Endothelial cell (in vitro differentiated cells): ENCODE results near the gene RACK1. TPM values are rescaled to one million over a fixed set of nuclear protein-coding genes. Genes with fewer than 3 reads are reported as not detected.
"Not testable (repeated sequence)": the region's sequence is repeated elsewhere in the genome, so short reads cannot be mapped to it uniquely, and the experiment has no call there.

Experiments
- DNase-seq: peaks from one replicate; pipeline ENCODE4 v3.0.0; 2021; ENCODE audit warnings: low spot score
- H3K27ac Mint-ChIP-seq: one replicate; pipeline ENCODE4 v1.8.0; 2021; ENCODE audit warnings: mixed read lengths, inconsistent platforms; ENCODE audit not compliant: unreplicated experiment
- H3K27me3 Mint-ChIP-seq: one replicate; pipeline ENCODE4 v1.8.0; 2021; ENCODE audit warnings: mild to moderate bottlenecking, moderate library complexity, mixed read lengths, inconsistent platforms; ENCODE audit not compliant: unreplicated experiment
- H3K36me3 Mint-ChIP-seq: one replicate; pipeline ENCODE4 v1.8.0; 2021; ENCODE audit warnings: mild to moderate bottlenecking, low read depth, mixed read lengths, inconsistent platforms; ENCODE audit not compliant: unreplicated experiment
- H3K4me1 Mint-ChIP-seq: one replicate; pipeline ENCODE4 v1.8.0; 2021; ENCODE audit warnings: mild to moderate bottlenecking, mixed read lengths, inconsistent platforms; ENCODE audit not compliant: unreplicated experiment
- H3K4me3 Mint-ChIP-seq: one replicate; pipeline ENCODE4 v1.8.0; 2021; ENCODE audit warnings: mild to moderate bottlenecking, mixed read lengths, inconsistent platforms; ENCODE audit not compliant: unreplicated experiment
- H3K9me3 Mint-ChIP-seq: one replicate; pipeline ENCODE4 v1.8.0; 2021; ENCODE audit warnings: mixed read lengths, inconsistent platforms; ENCODE audit not compliant: unreplicated experiment
- total RNA-seq: library from RNA; stranded (reverse); fragmentation: NEBNext Ultra II Directional; extraction: Animal tissue kit (Norgen Biotek cat#: 25700); gene quantifications from one replicate; pipeline ENCODE4 v1.2.1, GENCODE V29; 2021; ENCODE audit not compliant: unreplicated experiment
- TF ChIP-seq, protein P1 (sequence below): fragments of 200-600 bp; sonication (generic); IDR thresholded peaks from one replicate; pipeline ENCODE4 v1.5.0; 2021; ENCODE audit warnings: antibody characterized with exemption; ENCODE audit not compliant: unreplicated experiment

Gene RACK1
- total RNA-seq, 1 donor from 2014 or later = 2,232 TPM

- Mint-ChIP-seq H3K4me3 (no peak overlapping the region), H3K27ac (no peak overlapping the region), H3K27me3 (peaks cover 9% of the 10 kb centered on the region), H3K9me3 (no peaks in the 10 kb centered on the region), H3K4me1 (peaks cover 7% of the 10 kb centered on the region), H3K36me3 (peaks cover under 1% of the 10 kb centered on the region)
- DNase-seq = no peak
- TF ChIP-seq, protein P1, sequence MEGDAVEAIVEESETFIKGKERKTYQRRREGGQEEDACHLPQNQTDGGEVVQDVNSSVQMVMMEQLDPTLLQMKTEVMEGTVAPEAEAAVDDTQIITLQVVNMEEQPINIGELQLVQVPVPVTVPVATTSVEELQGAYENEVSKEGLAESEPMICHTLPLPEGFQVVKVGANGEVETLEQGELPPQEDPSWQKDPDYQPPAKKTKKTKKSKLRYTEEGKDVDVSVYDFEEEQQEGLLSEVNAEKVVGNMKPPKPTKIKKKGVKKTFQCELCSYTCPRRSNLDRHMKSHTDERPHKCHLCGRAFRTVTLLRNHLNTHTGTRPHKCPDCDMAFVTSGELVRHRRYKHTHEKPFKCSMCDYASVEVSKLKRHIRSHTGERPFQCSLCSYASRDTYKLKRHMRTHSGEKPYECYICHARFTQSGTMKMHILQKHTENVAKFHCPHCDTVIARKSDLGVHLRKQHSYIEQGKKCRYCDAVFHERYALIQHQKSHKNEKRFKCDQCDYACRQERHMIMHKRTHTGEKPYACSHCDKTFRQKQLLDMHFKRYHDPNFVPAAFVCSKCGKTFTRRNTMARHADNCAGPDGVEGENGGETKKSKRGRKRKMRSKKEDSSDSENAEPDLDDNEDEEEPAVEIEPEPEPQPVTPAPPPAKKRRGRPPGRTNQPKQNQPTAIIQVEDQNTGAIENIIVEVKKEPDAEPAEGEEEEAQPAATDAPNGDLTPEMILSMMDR = no peak
Measured at GRCh38 chr5:181212934-181213333, 30.8 kb downstream of the RACK1 start.

DNA sequence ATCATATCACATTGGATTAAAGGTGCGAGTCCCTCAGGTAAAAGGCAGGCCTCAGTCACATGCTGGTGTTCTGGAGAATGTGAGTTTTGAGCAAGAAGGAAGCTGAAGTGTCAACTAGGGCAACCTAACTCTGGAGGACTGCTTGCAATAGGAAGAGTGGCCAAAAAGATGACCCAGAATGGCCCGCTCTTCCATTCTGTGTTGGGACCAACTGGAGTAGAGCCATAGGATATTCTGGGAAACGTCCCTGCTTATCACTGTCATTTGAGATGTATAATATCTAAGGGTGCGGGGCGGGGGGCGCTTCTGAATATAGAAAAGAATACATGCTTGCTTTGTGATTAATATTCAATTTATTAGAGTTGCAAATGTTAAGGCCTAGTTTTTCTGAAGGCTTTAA is 31.6 kb downstream of the RACK1 start:
- TF ChIP-seq, protein P1 = no peak
- no peak overlapping the region for H3K4me3 Mint-ChIP-seq
- H3K27ac Mint-ChIP-seq = no peak overlapping the region
- H3K36me3 Mint-ChIP-seq = peaks cover 7% of the 10 kb centered on the region
- peaks cover 7% of the 10 kb centered on the region for H3K4me1 Mint-ChIP-seq
- H3K27me3 Mint-ChIP-seq = peaks cover 13% of the 10 kb centered on the region
- no peaks in the 10 kb centered on the region for H3K9me3 Mint-ChIP-seq
- DNase-seq = no peak

DNA sequence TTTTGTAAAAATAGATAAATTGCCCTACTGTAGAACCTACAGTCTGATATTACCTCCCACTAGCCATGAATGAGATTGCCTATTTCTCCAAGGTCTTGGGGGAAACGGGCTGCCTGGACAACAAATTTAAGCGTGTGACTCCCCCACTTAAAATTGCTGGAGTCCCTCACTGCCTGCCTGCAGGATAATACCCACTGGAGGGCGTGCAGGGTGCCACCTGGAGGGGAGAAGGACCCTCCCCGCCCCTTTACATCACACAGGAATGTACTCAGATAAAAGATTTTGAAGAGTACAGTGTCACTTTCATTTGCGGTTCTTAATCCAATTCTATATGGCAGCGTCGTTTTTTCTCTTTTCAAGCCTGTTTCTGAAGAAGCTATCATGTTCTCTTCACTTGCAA is 32.5 kb downstream of the RACK1 start:
- TF ChIP-seq, protein P1 = no peak
- H3K27me3 Mint-ChIP-seq = peaks cover 20% of the 10 kb centered on the region

DNA sequence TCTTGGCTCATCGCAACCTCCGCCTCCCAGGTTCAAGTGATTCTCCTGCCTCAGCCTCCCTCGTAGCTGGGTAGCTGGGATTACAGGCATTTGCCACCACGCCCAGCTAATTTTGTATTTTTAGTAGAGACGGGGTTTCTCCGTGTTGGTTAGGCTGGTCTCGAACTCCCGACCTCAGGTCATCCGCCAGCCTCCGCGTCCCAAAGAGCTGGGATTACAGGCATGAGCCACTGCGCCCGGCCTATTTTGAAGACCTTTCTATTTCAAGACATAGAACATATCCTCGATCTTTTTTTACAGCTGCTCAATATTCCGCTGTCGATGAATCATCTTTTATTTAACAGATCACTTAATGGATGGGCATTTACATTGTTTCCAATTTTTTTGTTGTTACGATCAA is 33.0 kb downstream of the RACK1 start:
- not testable (repeated sequence) for H3K27ac Mint-ChIP-seq, H3K9me3 Mint-ChIP-seq, H3K4me3 Mint-ChIP-seq, DNase-seq
- peaks cover 23% of the 10 kb centered on the region for H3K27me3 Mint-ChIP-seq
- H3K36me3 Mint-ChIP-seq = peaks cover 19% of the 10 kb centered on the region
- peaks cover 15% of the 10 kb centered on the region for H3K4me1 Mint-ChIP-seq

More for the DNA sequence above, 32.5 kb downstream of the RACK1 start:
- no peaks in the 10 kb centered on the region for H3K9me3 Mint-ChIP-seq
- H3K27ac Mint-ChIP-seq = no peak overlapping the region
- peaks cover 10% of the 10 kb centered on the region for H3K4me1 Mint-ChIP-seq
- H3K36me3 Mint-ChIP-seq = peaks cover 15% of the 10 kb centered on the region
- DNase-seq = no peak
- H3K4me3 Mint-ChIP-seq = no peak overlapping the region

- H3K9me3 Mint-ChIP-seq, H3K4me3 Mint-ChIP-seq, DNase-seq, H3K27ac Mint-ChIP-seq: not testable (repeated sequence)
- Mint-ChIP-seq H3K4me1 (peaks cover 18% of the 10 kb centered on the region), H3K27me3 (peaks cover 27% of the 10 kb centered on the region), H3K36me3 (peaks cover 21% of the 10 kb centered on the region)
Measured at GRCh38 chr5:181210148-181210547, 33.6 kb downstream of the RACK1 start.

DNA sequence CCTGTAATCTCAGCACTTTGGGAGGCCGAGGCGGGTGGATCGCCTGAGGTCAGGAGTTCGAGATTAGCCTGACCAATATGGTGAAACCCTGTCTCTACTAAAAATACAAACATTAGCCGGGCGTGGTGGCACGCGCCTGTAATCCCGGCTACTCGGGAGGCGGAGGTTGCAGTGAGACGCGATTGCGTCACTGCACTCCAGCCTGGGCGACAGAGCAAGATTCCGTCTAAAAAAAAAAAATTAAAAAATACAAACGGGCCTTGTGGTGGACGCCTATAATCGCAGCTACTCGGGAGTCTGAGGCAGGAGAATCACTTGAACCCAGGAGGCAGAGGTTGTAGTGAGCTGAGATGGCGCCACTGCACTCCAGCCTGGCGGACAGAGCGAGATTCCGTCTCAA is 34.7 kb downstream of the RACK1 start:
- not testable (repeated sequence) for H3K9me3 Mint-ChIP-seq, H3K4me3 Mint-ChIP-seq, H3K27ac Mint-ChIP-seq, DNase-seq
- Mint-ChIP-seq H3K27me3 (peaks cover 27% of the 10 kb centered on the region), H3K36me3 (peaks cover 21% of the 10 kb centered on the region), H3K4me1 (peaks cover 18% of the 10 kb centered on the region)

GRCh38 chr5:181207960-181208253 is 35.8 kb downstream of the RACK1 start:
- Mint-ChIP-seq H3K4me3 (peak overlapping the region; percentile 97), H3K27ac (no peak overlapping the region), H3K27me3 (peaks cover 34% of the 10 kb centered on the region), H3K36me3 (peaks cover 21% of the 10 kb centered on the region), H3K9me3 (no peaks in the 10 kb centered on the region), H3K4me1 (peaks cover 18% of the 10 kb centered on the region)
- TF ChIP-seq, protein P1 = no peak
- no peak for DNase-seq
